SK-N-SH treated with all-trans-retinoic acid at 6 μM for 48 hours (cell line): ENCODE results near the gene CBR4.
"Not testable (repeated sequence)": the region's sequence is repeated elsewhere in the genome, so short reads cannot be mapped to it uniquely, and the experiment has no call there.

Source experiments
- ATAC-seq: fragments of 200-7000 bp; cut with Tn5 transposase; 3 replicates; pipeline ENCODE4 v1.9.1; 2020; ENCODE audit warnings: mild to moderate bottlenecking, moderate library complexity
- ARNTL ChIP-seq: fragments of 450-650 bp; formaldehyde crosslinking; IDR thresholded peaks from 2 replicates; pipeline ENCODE4 v1.5.0; 2020; ENCODE audit warnings: low read depth, mild to moderate bottlenecking, moderate library complexity, borderline replicate concordance
- BACH2 ChIP-seq: fragments of 250-450 bp; sonication (Bioruptor Pico); IDR thresholded peaks from 2 replicates; pipeline ENCODE4 v1.9.0; 2021; ENCODE audit warnings: mild to moderate bottlenecking, borderline replicate concordance
- ESRRG ChIP-seq: fragments of 250-450 bp; sonication (Bioruptor Pico); IDR thresholded peaks from 2 replicates; pipeline ENCODE4 v1.6.1; 2021; ENCODE audit warnings: mild to moderate bottlenecking
- ISL1 ChIP-seq: fragments of 250-450 bp; sonication (Bioruptor Pico); IDR thresholded peaks from 2 replicates; pipeline ENCODE4 v2.1.2; 2022; ENCODE audit warnings: mild to moderate bottlenecking, moderate library complexity
- SNAI2 ChIP-seq: fragments of 250-450 bp; sonication (Bioruptor Pico); IDR thresholded peaks from 2 replicates; pipeline ENCODE4 v1.5.0; 2020; ENCODE audit warnings: mild to moderate bottlenecking, moderate library complexity
- TCF4 ChIP-seq: fragments of 250-450 bp; sonication (Bioruptor Pico); IDR thresholded peaks from 2 replicates; pipeline ENCODE4 v1.8.0; 2021; ENCODE audit warnings: mild to moderate bottlenecking, moderate library complexity, borderline replicate concordance
- TOX ChIP-seq: fragments of 250-450 bp; sonication (Bioruptor Pico); IDR thresholded peaks from 2 replicates; pipeline ENCODE4 v1.8.0; 2021; ENCODE audit warnings: mild to moderate bottlenecking, moderate library complexity, borderline replicate concordance
- ZFP3 ChIP-seq: fragments of 250-450 bp; sonication (Bioruptor Pico); IDR thresholded peaks from 2 replicates; pipeline ENCODE4 v1.5.0; 2020; ENCODE audit warnings: mild to moderate bottlenecking, moderate library complexity
- ZFP30 ChIP-seq: fragments of 450-650 bp; formaldehyde crosslinking; IDR thresholded peaks from 2 replicates; pipeline ENCODE4 v1.5.0; 2022; ENCODE audit warnings: mild to moderate bottlenecking, moderate library complexity
- ZNF8 ChIP-seq: fragments of 450-650 bp; formaldehyde crosslinking; IDR thresholded peaks from 2 replicates; pipeline ENCODE4 v1.5.0; 2020; ENCODE audit warnings: mild to moderate bottlenecking, moderate library complexity
- TF ChIP-seq, protein P1 (sequence below): fragments of 250-450 bp; sonication (Bioruptor Pico); IDR thresholded peaks from 2 replicates; pipeline ENCODE4 v1.8.0; 2021; ENCODE audit warnings: low read depth, mild to moderate bottlenecking, moderate library complexity, borderline replicate concordance
- TF ChIP-seq, protein P2 (sequence below): fragments of 250-450 bp; sonication (Bioruptor Pico); IDR thresholded peaks from 2 replicates; pipeline ENCODE4 v1.8.0; 2020; ENCODE audit warnings: mild to moderate bottlenecking, moderate library complexity, borderline replicate concordance

CBR4 gene

DNA sequence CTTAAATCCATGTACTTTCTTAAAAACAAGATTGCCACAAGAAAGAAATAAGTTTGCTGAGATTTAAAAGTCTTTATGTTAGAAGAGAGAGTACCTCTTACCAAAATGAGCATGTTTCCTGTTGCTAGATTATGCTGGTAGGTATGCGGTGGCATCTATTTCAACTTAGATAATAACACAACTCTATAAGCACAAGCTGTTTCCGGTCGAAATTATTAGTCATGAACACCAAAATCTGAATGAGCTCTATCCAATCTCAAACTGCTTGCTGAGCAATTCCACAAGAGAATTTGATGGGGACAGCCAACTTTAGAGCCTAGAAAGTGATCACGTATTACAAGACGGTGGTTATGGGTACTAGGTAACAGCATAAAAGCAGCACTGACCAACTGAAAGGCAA lies 49.3 kb downstream of the CBR4 start:
- no peak for TF ChIP-seq TCF4 (CRISPR knock-in tag)
- TF ChIP-seq, protein P1, sequence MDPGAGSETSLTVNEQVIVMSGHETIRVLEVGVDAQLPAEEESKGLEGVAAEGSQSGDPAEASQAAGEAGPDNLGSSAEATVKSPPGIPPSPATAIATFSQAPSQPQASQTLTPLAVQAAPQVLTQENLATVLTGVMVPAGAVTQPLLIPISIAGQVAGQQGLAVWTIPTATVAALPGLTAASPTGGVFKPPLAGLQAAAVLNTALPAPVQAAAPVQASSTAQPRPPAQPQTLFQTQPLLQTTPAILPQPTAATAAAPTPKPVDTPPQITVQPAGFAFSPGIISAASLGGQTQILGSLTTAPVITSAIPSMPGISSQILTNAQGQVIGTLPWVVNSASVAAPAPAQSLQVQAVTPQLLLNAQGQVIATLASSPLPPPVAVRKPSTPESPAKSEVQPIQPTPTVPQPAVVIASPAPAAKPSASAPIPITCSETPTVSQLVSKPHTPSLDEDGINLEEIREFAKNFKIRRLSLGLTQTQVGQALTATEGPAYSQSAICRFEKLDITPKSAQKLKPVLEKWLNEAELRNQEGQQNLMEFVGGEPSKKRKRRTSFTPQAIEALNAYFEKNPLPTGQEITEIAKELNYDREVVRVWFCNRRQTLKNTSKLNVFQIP = no peak
- TF ChIP-seq ZNF8 (CRISPR knock-in tag) = no peak
- ATAC-seq = no peak

DNA sequence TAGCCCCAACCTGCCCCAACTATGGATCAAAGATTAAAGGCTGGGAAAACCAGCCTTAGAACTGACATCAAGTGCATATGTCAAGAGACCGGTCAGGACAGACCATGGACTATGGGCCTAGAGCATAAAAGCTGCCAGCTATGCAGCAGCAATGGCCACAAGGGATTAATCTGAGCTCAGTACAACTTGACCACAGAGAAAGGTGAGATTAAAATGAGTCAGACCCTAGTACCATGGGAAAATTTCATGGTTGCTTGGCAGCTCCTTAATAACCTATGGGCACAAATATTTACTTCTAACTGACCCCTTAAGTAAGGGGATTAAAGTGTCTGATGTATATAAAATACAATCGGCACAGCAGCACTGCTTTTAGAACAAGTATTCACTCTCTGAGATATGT lies 54.4 kb downstream of the CBR4 start:
- no peak for TF ChIP-seq TOX
- no peak for ATAC-seq

DNA sequence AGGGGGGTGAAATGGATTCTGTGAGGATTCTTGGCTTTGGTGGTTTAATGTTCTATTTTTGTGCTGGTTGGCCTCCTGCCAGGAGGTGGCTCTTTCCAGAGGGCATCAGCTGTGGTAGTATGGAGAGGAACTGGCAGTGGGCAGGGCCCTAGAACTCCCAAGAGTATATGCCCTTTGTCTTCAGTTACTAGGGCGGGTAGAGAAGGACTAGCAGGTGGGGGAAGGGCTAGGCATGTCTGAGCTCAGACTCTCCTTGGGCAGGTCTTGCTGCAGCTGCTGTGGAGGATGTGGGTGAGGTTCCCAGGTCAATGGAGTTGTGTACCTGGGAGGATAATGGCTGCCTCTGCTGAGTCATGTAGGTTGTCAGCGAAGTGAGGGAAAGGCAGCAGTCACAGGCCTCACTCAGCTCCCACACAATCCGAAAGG lies 57.2 kb downstream of the CBR4 start:
- ATAC-seq = not testable (repeated sequence)

DNA sequence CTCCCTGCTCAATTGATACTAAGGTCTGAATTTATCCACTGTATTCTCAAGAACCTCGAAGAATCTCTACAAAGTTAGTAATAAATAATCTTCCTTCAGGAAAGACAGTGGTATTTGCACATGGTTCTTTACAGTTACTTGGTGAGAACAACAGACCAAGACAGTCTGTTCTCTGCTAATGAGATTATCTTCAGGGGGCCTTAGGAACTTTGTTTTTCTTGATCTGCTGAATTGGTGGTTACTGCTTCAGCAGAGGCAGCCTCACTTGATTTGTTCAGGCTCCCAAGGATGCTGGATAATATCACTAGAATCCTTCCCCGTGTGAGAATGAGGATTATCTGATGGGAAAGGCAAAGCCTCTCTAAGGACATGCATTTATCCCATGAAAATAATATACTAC lies 64.8 kb downstream of the CBR4 start:
- TF ChIP-seq, protein P2, sequence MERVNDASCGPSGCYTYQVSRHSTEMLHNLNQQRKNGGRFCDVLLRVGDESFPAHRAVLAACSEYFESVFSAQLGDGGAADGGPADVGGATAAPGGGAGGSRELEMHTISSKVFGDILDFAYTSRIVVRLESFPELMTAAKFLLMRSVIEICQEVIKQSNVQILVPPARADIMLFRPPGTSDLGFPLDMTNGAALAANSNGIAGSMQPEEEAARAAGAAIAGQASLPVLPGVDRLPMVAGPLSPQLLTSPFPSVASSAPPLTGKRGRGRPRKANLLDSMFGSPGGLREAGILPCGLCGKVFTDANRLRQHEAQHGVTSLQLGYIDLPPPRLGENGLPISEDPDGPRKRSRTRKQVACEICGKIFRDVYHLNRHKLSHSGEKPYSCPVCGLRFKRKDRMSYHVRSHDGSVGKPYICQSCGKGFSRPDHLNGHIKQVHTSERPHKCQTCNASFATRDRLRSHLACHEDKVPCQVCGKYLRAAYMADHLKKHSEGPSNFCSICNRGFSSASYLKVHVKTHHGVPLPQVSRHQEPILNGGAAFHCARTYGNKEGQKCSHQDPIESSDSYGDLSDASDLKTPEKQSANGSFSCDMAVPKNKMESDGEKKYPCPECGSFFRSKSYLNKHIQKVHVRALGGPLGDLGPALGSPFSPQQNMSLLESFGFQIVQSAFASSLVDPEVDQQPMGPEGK (CRISPR knock-in tag) = no peak
- no peak for TF ChIP-seq ISL1 (CRISPR knock-in tag)
- no peak for TF ChIP-seq TOX
- TF ChIP-seq ZFP3 = no peak
- TF ChIP-seq BACH2 = no peak
- TF ChIP-seq SNAI2 (CRISPR knock-in tag) = no peak
- no peak for TF ChIP-seq ZFP30 (CRISPR knock-in tag)
- TF ChIP-seq ARNTL (CRISPR knock-in tag) = no peak
- TF ChIP-seq, protein P1 = no peak
- no peak for ATAC-seq

DNA sequence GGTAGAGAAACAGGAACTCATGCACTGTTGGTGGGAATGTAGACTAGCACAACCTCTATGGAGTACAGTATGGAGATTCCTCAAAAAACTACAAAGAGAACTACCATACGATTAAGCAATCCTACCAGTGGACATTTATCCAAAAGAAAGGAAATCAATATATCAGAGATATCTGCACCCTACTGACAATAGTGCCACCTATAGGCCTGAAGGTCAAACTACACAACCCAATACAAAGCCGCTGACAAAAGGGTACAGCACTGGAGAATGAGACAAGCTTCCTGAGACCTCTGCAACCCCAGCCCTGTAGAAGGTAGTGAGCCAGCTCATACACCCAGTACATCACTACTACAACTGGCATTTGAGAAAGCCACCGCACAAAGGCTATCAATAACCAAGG lies 67.1 kb downstream of the CBR4 start:
- no peak for TF ChIP-seq ESRRG (CRISPR knock-in tag)
- ATAC-seq = no peak
